ENCODE data around the gene PGAM5.

Gene PGAM5

GRCh38 chr12:132723015-132723763 is 12.5 kb downstream of the PGAM5 start:
- DNase-seq, result no peak

GRCh38 chr12:132723764-132724140 is 13.1 kb downstream of the PGAM5 start:
- no peak for DNase-seq

GRCh38 chr12:132724506-132725241 is 14.0 kb downstream of the PGAM5 start:
- DNase-seq, result no peak

GRCh38 chr12:132726386-132726785 is 15.7 kb downstream of the PGAM5 start:
- DNase-seq, result no peak

GRCh38 chr12:132727091-132727794 is 16.6 kb downstream of the PGAM5 start:
- DNase-seq, result no peak

- no peak for DNase-seq
Observed at GRCh38 chr12:132728502-132728901, 17.9 kb downstream of the PGAM5 start.

GRCh38 chr12:132729541-132730320 is 19.1 kb downstream of the PGAM5 start:
- peak in 1 of 14 donors; percentile 48 for DNase-seq

- DNase-seq, result no peak
Observed at GRCh38 chr12:132730353-132730752, 19.7 kb downstream of the PGAM5 start.

GRCh38 chr12:132731574-132731973 is 20.9 kb downstream of the PGAM5 start:
- no peak for DNase-seq

- no peak for DNase-seq
Observed at GRCh38 chr12:132734206-132734605, 23.6 kb downstream of the PGAM5 start.

GRCh38 chr12:132735496-132735895 is 24.9 kb downstream of the PGAM5 start:
- no peak for DNase-seq

GRCh38 chr12:132736378-132736777 is 25.7 kb downstream of the PGAM5 start:
- DNase-seq, result no peak

GRCh38 chr12:132736913-132737312 is 26.3 kb downstream of the PGAM5 start:
- no peak for DNase-seq

- no peak for DNase-seq
Observed at GRCh38 chr12:132739600-132740312, 29.1 kb downstream of the PGAM5 start.

GRCh38 chr12:132740313-132740646 is 29.6 kb downstream of the PGAM5 start:
- DNase-seq, result no peak

GRCh38 chr12:132740652-132741051 is 30.0 kb downstream of the PGAM5 start:
- DNase-seq, result no peak

GRCh38 chr12:132741620-132742019 is 31.0 kb downstream of the PGAM5 start:
- no peak for DNase-seq

GRCh38 chr12:132743831-132744230 is 33.2 kb downstream of the PGAM5 start:
- no peak for DNase-seq

- DNase-seq, result no peak
Observed at GRCh38 chr12:132746613-132747012, 36.0 kb downstream of the PGAM5 start.

- DNase-seq, result no peak
Observed at GRCh38 chr12:132747395-132747794, 36.8 kb downstream of the PGAM5 start.

GRCh38 chr12:132747896-132748295 is 37.3 kb downstream of the PGAM5 start:
- no peak for DNase-seq

GRCh38 chr12:132748319-132748718 is 37.7 kb downstream of the PGAM5 start:
- no peak for DNase-seq

Data from C1 segment of cervical spinal cord (tissue), 14 donors.